GM13976 (cell line): Measurements from ENCODE around the gene GM2A.
A peak's percentile ranks its signal among the peaks of the same experiment; 100 is the strongest.

Experiments used
- DNase-seq: peaks from one replicate; pipeline ENCODE4 v3.0.0; 2012; ENCODE audit warnings: low spot score
- in situ Hi-C: fragments of 300-500 bp; cut with MboI; formaldehyde crosslinking; loops from one replicate; pipeline ENCODE4 v1.12.0; 2022; ENCODE audit warnings: low sequenced_read_pairs, mixed read lengths, inconsistent platforms; ENCODE audit not compliant: unreplicated experiment
- TF ChIP-seq, protein P1 (sequence below): IDR thresholded peaks from 2 replicates; pipeline ENCODE4 v1.5.1; 2012; ENCODE audit warnings: borderline replicate concordance, mild to moderate bottlenecking; ENCODE audit not compliant: insufficient read depth; ENCODE audit errors: extremely low read depth, missing control alignments, control extremely low read depth

GM2A gene

GRCh38 chr5:151286246-151286645 lies 33.3 kb downstream of the GM2A start:
- in situ Hi-C loops = no loop called here
- DNase-seq = no peak
- TF ChIP-seq, protein P1, sequence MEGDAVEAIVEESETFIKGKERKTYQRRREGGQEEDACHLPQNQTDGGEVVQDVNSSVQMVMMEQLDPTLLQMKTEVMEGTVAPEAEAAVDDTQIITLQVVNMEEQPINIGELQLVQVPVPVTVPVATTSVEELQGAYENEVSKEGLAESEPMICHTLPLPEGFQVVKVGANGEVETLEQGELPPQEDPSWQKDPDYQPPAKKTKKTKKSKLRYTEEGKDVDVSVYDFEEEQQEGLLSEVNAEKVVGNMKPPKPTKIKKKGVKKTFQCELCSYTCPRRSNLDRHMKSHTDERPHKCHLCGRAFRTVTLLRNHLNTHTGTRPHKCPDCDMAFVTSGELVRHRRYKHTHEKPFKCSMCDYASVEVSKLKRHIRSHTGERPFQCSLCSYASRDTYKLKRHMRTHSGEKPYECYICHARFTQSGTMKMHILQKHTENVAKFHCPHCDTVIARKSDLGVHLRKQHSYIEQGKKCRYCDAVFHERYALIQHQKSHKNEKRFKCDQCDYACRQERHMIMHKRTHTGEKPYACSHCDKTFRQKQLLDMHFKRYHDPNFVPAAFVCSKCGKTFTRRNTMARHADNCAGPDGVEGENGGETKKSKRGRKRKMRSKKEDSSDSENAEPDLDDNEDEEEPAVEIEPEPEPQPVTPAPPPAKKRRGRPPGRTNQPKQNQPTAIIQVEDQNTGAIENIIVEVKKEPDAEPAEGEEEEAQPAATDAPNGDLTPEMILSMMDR = no peak

- peak; percentile 20 for DNase-seq
- in situ Hi-C loops = no loop called here
- TF ChIP-seq, protein P1 = no peak
Measured at GRCh38 chr5:151288180-151288579, 35.2 kb downstream of the GM2A start.

DNA sequence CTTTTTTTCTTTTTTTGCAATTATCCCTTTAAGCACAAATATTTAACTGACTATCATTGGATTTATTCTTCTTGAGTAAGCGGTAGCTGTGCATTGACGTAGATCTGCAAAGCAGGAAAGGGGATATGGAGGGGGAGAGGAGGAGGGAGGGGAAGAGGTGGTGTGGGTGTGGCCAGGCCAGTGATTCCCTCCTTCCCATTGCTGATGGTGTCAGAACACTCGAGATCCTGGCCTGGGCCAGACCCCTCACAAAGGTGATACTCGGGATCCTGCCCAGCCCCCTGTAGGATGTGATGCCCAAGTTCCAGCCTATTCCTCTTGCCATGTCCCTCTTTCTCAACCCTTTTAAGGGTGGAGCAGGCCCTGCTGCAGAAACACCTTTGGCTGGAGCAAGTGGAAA lies 40.6 kb downstream of the GM2A start:
- in situ Hi-C loops = no loop called here
- TF ChIP-seq, protein P1 = no peak
- no peak for DNase-seq

DNA sequence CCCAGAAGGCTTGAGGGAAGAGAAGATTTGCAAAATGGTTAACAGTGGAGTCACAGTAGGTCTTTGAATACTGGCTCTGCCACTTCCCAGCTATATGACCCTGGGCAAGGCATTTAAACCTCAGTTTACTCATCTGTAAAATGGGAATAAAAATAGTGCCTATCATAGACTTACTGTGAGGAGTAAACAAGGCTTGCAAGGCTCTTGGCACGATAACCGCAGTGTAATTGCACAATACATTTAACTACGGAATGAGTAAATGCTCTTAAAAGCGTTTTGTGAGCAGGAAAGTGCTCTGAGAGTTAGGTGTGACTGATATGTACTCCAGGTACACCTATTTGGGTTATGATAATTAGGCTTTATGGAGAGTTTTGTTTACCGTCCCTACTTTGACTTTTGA lies 42.2 kb downstream of the GM2A start:
- TF ChIP-seq, protein P1 = no peak
- DNase-seq = no peak

GRCh38 chr5:151295791-151296477 lies 42.9 kb downstream of the GM2A start:
- DNase-seq = no peak
- TF ChIP-seq, protein P1 = no peak
- in situ Hi-C loops = no loop called here

More for the DNA sequence above, 42.2 kb downstream of the GM2A start:
- in situ Hi-C loops = no loop called here

- in situ Hi-C loops = no loop called here
- DNase-seq = no peak
- TF ChIP-seq, protein P1 = no peak
Measured at GRCh38 chr5:151296478-151296830, 43.5 kb downstream of the GM2A start.
